ENCODE measurements around the gene KCND2. TPM values are rescaled to one million over a fixed set of nuclear protein-coding genes. Genes with fewer than 3 reads are reported as not detected.

Gene KCND2
- total and polyA plus RNA-seq, 7 donors, result under 0.01 to 3.3 (median 1.3) TPM; not detected in 1

- 75 to 80% methylated on average over 5 of the region's 5 CpGs for WGBS, 2 donors
- Histone ChIP-seq H3K9me3 (no peaks in the 10 kb centered on the region), H3K27me3 (no peaks in the 10 kb centered on the region), H3K27ac (no peak overlapping the region), H3K4me1 (no peaks in the 10 kb centered on the region), H3K4me3 (no peak overlapping the region), H3K36me3 (peaks cover 0 to 4% (median 0%) of the 10 kb centered on the region in 4 donors)
- TF ChIP-seq POLR2AphosphoS5 (IDR thresholded peaks at IDR 0.05) (no peak), CTCF (IDR thresholded peaks at IDR 0.05) (no peak), EP300 (IDR thresholded peaks at IDR 0.05) (no peak), POLR2A (IDR thresholded peaks at IDR 0.05) (no peak)
- DNase-seq, result no peak
- intact Hi-C loops (cut with DNase I), result no loop called here
Observed at GRCh38 chr7:120783721-120784120, 510.7 kb downstream of the KCND2 start.

GRCh38 chr7:120785095-120785494, 512.1 kb downstream of the KCND2 start:
- WGBS, 2 donors, result 68 to 79% methylated on average over 1 of the region's 1 CpG
- H3K27ac ChIP-seq, result no peak overlapping the region
- no peak for DNase-seq
- H3K36me3 ChIP-seq, result peaks cover 0 to 4% (median 0%) of the 10 kb centered on the region in 4 donors
- intact Hi-C loops (cut with DNase I), result no loop called here
- no peaks in the 10 kb centered on the region for H3K9me3 ChIP-seq
- H3K27me3 ChIP-seq, result no peaks in the 10 kb centered on the region
- H3K4me1 ChIP-seq, result no peaks in the 10 kb centered on the region
- TF ChIP-seq POLR2A (IDR thresholded peaks at IDR 0.05), result no peak
- no peak for TF ChIP-seq POLR2AphosphoS5 (IDR thresholded peaks at IDR 0.05)
- no peak for TF ChIP-seq EP300 (IDR thresholded peaks at IDR 0.05)
- TF ChIP-seq CTCF (IDR thresholded peaks at IDR 0.05), result no peak
- H3K4me3 ChIP-seq, result no peak overlapping the region

- WGBS, 2 donors, result 44 to 49% methylated on average over 13 of the region's 13 CpGs
- intact Hi-C loops (cut with DNase I), result no loop called here
- no peak overlapping the region for H3K4me3 ChIP-seq
- TF ChIP-seq POLR2AphosphoS5 (IDR thresholded peaks at IDR 0.05) (no peak), CTCF (IDR thresholded peaks at IDR 0.05) (peak; percentile 16 to 72 (median 37))
- no peak overlapping the region for H3K27ac ChIP-seq
- H3K9me3 ChIP-seq, result no peaks in the 10 kb centered on the region
- DNase-seq, result peak; percentile 77
- peaks cover 0 to 4% (median 0%) of the 10 kb centered on the region in 4 donors for H3K36me3 ChIP-seq
- no peaks in the 10 kb centered on the region for H3K4me1 ChIP-seq
- no peaks in the 10 kb centered on the region for H3K27me3 ChIP-seq
Observed at GRCh38 chr7:120792091-120792860, 519.3 kb downstream of the KCND2 start.

GRCh38 chr7:120792861-120793130, 519.8 kb downstream of the KCND2 start:
- TF ChIP-seq EP300 (IDR thresholded peaks at IDR 0.05) (no peak), POLR2AphosphoS5 (IDR thresholded peaks at IDR 0.05) (no peak), CTCF (IDR thresholded peaks at IDR 0.05) (no peak), POLR2A (IDR thresholded peaks at IDR 0.05) (no peak)
- Histone ChIP-seq H3K4me3 (no peak overlapping the region), H3K36me3 (peaks cover 0 to 4% (median 0%) of the 10 kb centered on the region in 4 donors), H3K27ac (no peak overlapping the region), H3K9me3 (no peaks in the 10 kb centered on the region), H3K4me1 (no peaks in the 10 kb centered on the region), H3K27me3 (no peaks in the 10 kb centered on the region)
- intact Hi-C loops (cut with DNase I), result no loop called here
- 95 to 96% methylated on average over 2 of the region's 2 CpGs for WGBS, 2 donors
- DNase-seq, result no peak
